Activated T-cell treated with anti-CD3 and anti-CD28 coated beads for 24 hours (primary cell): ENCODE measurements around the gene NOP14.
"Not testable (repeated sequence)": the region's sequence is repeated elsewhere in the genome, so short reads cannot be mapped to it uniquely, and the experiment has no call there.

Experiments used
- DNase-seq: peaks from one replicate; pipeline ENCODE4 v3.0.0-alpha.2; 2020; ENCODE audit warnings: low read depth

The NOP14 gene

GRCh38 chr4:2961811-2962441, 1.3 kb downstream of the NOP14 start:
- DNase-seq = peak; percentile 49

- no peak for DNase-seq
Observed at GRCh38 chr4:2961421-2961810, 1.8 kb downstream of the NOP14 start.

DNA sequence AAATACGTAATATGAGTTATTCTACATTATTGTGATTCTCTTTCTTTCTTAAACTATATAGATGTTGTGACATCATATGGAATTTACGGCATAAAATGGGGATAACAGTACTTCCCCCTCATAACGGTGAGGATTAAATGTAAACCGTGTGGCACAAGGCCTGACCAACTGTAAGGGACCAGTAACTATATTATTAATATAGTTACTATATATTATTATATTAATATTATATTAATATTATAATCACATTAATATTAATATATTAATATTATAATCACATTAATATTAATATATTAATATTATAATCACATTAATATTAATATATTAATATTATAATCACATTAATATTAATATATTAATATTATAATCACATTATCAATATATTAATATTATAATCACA, 2.8 kb downstream of the NOP14 start:
- DNase-seq = not testable (repeated sequence)

DNA sequence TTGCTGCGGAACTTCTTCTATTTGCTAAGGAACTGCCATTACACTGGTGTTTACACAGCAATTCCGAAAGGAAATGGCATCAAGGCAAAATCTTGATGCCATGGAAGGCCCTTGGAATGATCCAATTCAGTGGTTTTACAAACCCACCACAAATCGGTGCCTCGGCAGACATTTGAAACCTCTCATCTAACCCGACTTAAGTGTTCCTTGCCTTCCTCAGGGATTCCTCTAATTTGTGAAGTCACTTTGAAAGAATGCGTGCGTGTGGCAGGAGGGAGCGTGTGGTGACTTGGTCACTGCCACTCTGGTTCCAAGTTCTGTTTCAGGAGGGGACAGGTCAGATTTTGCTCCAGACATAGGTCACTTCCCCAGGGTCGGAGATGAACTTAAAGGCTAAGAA, 4.8 kb downstream of the NOP14 start:
- DNase-seq = no peak

DNA sequence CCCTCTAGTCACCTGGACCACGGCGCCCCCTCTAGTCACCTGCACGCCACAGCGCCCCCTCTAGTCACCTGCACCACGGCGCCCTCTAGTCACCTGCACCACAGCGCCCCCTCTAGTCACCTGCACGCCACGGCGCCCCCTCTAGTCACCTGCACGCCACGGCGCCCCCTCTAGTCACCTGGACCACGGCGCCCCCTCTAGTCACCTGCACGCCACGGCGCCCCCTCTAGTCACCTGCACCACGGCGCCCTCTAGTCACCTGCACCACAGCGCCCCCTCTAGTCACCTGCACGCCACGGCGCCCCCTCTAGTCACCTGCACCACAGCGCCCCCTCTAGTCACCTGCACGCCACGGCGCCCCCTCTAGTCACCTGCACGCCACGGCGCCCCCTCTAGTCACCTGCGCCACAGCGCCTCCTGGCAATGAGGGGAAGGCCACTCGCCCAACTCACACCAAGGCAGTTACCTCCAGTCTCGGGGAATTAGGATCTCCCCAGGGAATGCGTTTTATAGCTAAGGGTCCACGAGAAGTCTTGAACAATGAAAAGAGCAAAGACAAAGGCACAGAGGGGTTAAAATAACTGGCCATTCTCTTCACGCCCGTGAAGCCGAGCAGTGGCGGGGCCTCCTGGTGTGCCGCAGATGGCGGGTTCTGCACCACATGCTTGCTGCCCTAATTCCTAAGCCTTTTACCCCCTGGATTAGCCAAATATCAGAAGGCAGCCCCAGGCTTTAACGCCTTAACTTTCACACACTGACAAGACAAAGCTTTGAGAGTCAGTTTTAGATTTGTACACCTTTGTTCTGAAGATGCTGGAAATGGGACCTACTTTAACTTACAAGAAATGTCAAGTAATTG, 7.8 kb downstream of the NOP14 start:
- DNase-seq = not testable (repeated sequence)

DNA sequence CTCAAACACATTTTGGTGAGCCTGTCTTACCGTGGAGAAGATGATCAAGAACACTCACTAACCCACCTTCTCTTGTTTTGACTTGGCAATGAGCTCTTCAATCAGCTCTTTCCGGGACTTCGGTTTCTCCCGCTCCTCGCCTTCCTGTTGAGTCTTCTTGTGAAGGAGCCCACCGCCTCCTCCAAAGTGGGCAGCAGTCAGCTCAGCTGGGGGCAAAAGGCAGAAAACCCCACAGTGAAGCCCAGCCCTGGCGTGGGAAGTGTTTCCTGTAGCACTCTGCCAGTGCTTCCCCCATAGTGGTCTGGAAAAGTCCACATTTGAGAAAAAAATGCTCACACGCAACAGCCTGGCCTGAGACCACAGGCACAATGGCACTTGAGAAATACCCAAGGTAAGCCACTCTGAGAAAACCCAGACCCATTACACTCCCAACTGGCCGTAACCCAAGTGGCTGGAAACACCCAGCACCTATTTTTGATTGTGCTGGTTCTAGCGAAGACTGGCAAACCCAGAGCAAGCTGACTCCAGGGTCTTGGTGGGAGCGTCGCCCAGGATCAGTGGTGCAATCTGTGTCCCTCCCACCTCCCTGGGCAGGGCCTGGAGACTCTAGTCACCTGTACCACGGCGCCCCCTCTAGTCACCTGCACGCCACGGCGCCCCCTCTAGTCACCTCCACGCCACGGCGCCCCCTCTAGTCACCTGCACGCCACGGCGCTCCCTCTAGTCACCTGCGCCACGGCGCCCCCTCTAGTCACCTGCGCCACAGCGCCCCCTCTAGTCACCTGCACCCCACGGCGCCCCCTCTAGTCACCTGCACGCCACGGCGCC, 8.6 kb downstream of the NOP14 start:
- DNase-seq = peak; percentile 64

DNA sequence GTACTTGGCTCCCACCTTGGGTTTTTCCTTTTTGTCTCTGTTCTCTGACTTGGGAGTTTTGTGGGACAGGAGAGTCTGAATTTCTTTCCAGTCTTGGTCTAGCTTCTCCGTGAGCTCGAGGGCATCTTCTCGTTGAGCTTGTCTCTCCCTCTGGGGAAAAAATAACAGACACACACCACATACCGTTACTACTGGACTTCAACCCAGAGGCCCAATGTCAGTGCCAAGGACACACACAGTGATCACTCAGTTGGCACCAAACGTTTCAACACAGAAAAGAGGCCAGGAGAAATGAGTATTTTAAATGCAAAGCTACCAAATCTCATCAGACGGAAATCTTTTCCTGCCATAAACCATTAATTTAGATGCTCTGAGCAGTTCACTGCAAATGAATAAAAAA, 9.7 kb downstream of the NOP14 start:
- no peak for DNase-seq

- no peak for DNase-seq
Observed at GRCh38 chr4:2950221-2950989, 12.8 kb downstream of the NOP14 start.

DNA sequence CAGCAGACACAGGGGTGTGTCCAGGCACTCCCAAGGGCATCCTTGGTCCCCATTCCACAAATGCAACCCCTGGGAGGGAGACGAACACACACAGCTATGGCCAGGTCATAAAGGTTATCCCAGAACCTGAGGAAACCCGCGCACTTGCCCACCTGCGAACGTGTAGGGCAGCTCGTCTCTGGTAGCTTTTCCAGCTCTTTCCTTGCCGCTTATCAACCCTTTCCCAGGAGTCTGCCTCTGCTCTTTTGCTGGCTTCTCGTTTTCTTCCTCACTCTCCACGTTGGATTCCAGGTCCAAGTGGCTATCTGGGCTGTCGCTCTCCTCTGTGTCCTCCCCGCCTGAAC, 13.5 kb downstream of the NOP14 start:
- DNase-seq = no peak

DNA sequence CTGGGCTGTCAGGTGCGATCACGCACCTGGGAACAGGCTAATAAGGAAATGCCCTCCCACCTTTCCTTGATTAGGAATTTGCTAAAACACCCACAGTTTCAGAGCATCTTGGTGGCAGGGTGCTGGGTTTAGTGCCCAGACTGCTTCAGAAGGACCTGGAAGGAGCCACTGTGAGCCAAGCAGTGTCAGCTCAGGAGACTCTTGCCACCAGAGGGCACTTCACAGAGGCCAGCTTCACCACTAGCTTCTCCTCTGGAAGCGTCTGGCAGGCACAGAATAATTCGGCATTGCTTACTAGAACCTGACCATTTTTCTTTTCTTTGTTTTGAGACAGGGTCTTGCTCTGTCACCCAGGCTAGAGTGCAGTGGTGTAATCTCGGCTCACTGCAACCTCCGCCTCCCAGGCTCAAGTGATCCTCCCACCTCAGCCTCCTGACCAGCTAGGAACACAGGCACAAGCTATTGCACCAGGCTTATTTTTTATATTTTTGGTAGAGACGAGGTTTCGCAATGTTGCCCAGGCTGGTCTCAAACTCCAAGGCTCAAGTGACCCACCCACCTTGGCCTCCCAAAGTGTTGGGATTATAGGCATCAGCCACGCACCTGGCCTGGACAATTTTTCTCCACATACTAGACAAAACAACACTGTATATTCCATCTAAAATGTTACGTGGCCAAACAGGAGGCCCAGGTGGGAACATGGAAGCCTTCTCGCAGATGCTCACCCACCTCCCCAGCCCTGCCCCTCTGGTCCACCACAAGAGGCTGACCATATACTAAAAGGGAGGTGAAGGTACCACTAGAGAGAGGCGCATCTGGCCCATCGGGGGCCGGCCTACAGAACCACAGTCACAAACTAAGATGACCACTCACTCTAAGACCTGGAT, 14.1 kb downstream of the NOP14 start:
- no peak for DNase-seq

DNA sequence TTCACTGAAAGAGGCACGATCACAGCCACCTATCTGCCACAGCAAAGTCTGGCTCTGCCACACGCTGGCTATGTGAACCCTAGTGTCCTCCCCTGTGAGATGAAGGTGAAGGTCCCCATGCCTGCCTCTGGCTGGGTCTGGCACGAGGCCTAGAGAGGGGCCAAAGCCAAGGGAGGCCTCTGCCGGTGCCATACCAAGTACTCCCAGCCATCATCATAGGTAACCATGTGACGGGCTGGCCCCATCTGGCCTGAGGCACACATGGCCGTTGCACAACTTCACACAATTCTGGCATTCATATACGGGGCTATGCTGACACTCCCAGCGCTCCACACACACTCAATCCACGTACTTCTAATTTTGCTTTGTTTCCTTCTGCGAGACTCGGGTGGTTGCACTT, 15.3 kb downstream of the NOP14 start:
- DNase-seq = no peak

GRCh38 chr4:2946812-2947600, 16.2 kb downstream of the NOP14 start:
- DNase-seq = no peak

GRCh38 chr4:2945619-2946604, 17.3 kb downstream of the NOP14 start:
- not testable (repeated sequence) for DNase-seq

DNA sequence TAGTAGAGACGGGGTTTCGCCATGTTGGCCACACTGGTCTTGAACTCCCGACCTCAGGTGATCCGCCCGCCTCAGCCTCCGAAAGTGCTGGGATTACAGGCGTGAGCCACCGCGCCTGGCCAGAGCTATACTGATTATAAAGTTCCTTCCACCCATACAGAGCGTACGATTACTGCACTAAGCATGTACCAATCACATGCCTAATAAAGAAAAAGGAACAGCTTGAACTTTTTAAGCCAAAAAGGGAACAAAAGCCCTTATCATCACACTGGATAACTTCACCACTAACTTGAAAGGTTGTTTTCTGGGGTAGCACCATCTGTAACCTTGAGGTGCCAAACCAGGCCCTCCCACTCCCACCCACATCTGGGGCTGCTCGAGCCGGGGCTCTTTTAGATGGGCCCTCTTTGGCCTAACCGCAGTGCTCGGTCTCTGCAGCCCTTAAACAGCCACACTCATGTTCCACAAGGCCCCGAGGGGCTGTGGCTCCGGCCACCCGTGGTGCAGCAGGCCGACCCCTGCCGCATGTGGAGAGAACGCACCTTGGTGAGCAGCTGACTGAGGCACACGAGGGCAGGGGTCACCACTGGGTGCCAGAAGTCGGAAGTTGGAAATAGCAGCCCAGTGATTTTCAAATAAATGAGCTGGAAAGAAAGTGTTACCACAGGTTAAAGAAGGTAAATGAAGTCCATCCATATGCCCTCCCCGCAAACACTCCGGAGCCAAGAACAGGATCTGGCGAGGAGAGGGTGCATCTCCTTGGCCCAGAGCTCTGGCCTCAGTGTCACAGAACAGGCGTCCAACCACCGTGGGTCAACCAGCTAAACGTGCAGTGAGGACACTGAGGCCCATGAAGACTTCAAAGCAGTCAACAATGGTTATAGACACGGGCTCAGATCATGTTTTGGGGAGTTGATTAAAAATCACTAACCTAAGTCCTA, 18.4 kb downstream of the NOP14 start:
- DNase-seq = no peak

DNA sequence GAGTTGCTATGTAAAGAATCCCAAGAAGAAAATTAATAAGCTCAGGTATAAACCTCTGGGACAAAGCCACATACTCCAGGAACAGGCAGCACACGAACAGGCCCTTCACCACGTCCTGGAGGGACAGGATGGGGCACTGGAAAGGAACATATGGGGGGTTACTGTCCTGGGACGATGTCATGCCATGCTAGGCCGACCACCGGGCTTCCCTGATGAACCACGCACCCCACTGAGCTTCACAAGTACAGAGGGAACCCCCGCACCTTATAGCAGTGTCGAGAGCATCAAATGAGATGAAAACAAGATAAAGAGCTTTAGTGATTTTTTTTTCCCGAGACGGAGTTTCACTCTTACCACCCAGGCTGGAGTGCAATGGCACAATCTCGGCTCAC, 19.1 kb downstream of the NOP14 start:
- no peak for DNase-seq

DNA sequence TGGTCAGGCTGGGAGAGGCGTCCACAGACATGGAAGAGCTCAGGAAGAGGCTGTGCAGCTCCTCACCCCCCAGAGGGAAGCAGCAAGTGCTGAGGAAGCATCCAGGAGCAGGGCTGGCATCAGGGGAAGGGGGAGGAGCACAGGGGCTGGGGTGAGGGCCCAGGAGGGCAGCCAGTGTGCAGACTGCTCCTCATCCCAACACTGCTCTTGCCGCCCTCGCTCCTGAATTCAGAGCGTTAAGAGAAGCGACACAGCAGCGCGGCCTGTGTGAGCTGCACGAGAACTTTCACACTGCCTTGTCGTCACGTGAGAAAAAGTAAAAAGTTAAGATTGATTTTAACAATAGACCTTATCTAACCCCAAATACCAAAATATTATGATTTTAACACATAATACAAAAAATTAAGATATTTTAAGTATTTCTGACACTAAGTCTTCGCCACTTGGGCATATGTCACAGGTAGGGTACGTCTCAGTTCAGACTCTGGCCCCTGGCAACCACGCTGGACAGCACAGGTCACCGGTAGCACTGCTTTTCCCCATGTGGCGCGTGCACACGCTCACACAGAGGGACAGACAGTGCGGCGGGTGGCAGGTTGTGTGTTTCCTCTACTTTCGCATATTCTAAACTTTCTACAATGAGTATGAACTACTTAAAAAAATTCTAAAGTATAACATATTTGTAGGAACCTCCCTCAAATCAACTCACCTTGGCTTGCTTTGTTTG, 19.7 kb downstream of the NOP14 start:
- no peak for DNase-seq
